Liver (tissue), 9 donors: Measurements from ENCODE around the gene IPO8. TPM values are rescaled to one million over a fixed set of nuclear protein-coding genes. Genes with fewer than 3 reads are reported as not detected.

Source experiments
- DNase-seq: peaks from one replicate; pipeline ENCODE4 v3.0.0-alpha.2; 2017; ENCODE audit warnings: low spot score
- H3K27ac ChIP-seq, 2 donors: one replicate each; pipeline ENCODE4 v1.7.0; 2013; ENCODE audit warnings: inconsistent platforms in 2 of 2, low read length in 2 of 2, control low read depth in 1 of 2, low read depth in 1 of 2, mild to moderate bottlenecking in 1 of 2
- H3K27me3 ChIP-seq, 4 donors: one replicate each; pipeline versions ENCODE4 v1.6.1 to v1.7.0; 2013; ENCODE audit warnings: low read length in 3 of 4, inconsistent platforms in 1 of 4, mild to moderate bottlenecking in 1 of 4, moderate library complexity in 1 of 4; ENCODE audit not compliant: control insufficient read depth in 4 of 4, insufficient read depth in 4 of 4
- H3K36me3 ChIP-seq, 4 donors: one replicate each; pipeline versions ENCODE4 v1.6.1 to v1.7.0; 2013; ENCODE audit warnings: low read length in 3 of 4, mild to moderate bottlenecking in 3 of 4, low read depth in 1 of 4, moderate library complexity in 1 of 4; ENCODE audit not compliant: control insufficient read depth in 4 of 4, insufficient read depth in 3 of 4
- H3K4me1 ChIP-seq, 4 donors: one replicate each; pipeline versions ENCODE4 v1.6.1 to v1.7.0; 2013; ENCODE audit warnings: low read length in 3 of 4, mild to moderate bottlenecking in 3 of 4, moderate library complexity in 1 of 4; ENCODE audit not compliant: control insufficient read depth in 4 of 4, insufficient read depth in 4 of 4
- H3K4me3 ChIP-seq, 3 donors: one replicate each; pipeline versions ENCODE4 v1.6.1 to v1.7.0; 2013; ENCODE audit warnings: low read length in 3 of 3, control low read depth in 1 of 3, low read depth in 1 of 3, mild to moderate bottlenecking in 1 of 3
- H3K9ac ChIP-seq, 2 donors: one replicate each; pipeline ENCODE4 v1.7.0; 2013; ENCODE audit warnings: low read length in 2 of 2, mild to moderate bottlenecking in 2 of 2, moderate library complexity in 2 of 2, control low read depth in 1 of 2, low read depth in 1 of 2
- H3K9me3 ChIP-seq, 4 donors: one replicate each; pipeline versions ENCODE4 v1.6.1 to v1.7.0; 2013; ENCODE audit warnings: low read length in 3 of 4; ENCODE audit not compliant: control insufficient read depth in 4 of 4
- ATF3 ChIP-seq: IDR thresholded peaks from 2 replicates; pipeline ENCODE4 v1.6.1; 2016; ENCODE audit warnings: antibody characterized with exemption
- EGR1 ChIP-seq, 2 donors: IDR thresholded peaks; 2 replicates each; pipeline ENCODE4 v1.6.1; 2016 to 2018; ENCODE audit warnings: antibody characterized with exemption in 2 of 2, low read depth in 2 of 2
- FOXA1 ChIP-seq: IDR thresholded peaks from 2 replicates; pipeline ENCODE4 v1.6.1; 2016; ENCODE audit warnings: antibody characterized with exemption
- FOXA2 ChIP-seq: IDR thresholded peaks from 2 replicates; pipeline ENCODE4 v1.6.1; 2016; ENCODE audit warnings: antibody characterized with exemption
- GABPA ChIP-seq, 2 donors: IDR thresholded peaks in 1 of 2; conservative IDR thresholded peaks in 1 of 2; 2 replicates each; pipeline ENCODE4 v1.6.1; 2016; ENCODE audit warnings: antibody characterized with exemption in 2 of 2, mild to moderate bottlenecking in 1 of 2, moderate library complexity in 1 of 2
- HNF4A ChIP-seq, 2 donors: conservative IDR thresholded peaks; 2 replicates each; pipeline ENCODE4 v1.6.1; 2016; ENCODE audit warnings: antibody characterized with exemption in 2 of 2, mild to moderate bottlenecking in 2 of 2
- HNF4G ChIP-seq: IDR thresholded peaks from 2 replicates; pipeline ENCODE4 v1.6.1; 2016; ENCODE audit warnings: antibody characterized with exemption
- JUND ChIP-seq, 2 donors: IDR thresholded peaks; 2 replicates each; pipeline ENCODE4 v1.6.1; 2016; ENCODE audit warnings: antibody characterized with exemption in 2 of 2
- NR2F2 ChIP-seq: IDR thresholded peaks from 2 replicates; pipeline ENCODE4 v1.6.1; 2016; ENCODE audit warnings: antibody characterized with exemption
- RAD21 ChIP-seq, 2 donors: IDR thresholded peaks; 2 replicates each; pipeline ENCODE4 v1.6.1; 2016; ENCODE audit warnings: antibody characterized with exemption in 2 of 2, mild to moderate bottlenecking in 2 of 2
- RXRA ChIP-seq, 2 donors: IDR thresholded peaks; 2 replicates each; pipeline ENCODE4 v1.6.1; 2017 to 2018; ENCODE audit warnings: antibody characterized with exemption in 2 of 2, mild to moderate bottlenecking in 1 of 2
- SP1 ChIP-seq: IDR thresholded peaks from 2 replicates; pipeline ENCODE4 v1.6.1; 2018; ENCODE audit warnings: antibody characterized with exemption, mild to moderate bottlenecking
- TAF1 ChIP-seq: conservative IDR thresholded peaks from 2 replicates; pipeline ENCODE4 v1.6.1; 2016; ENCODE audit warnings: antibody characterized with exemption, mild to moderate bottlenecking
- YY1 ChIP-seq: IDR thresholded peaks from 2 replicates; pipeline ENCODE4 v1.6.1; 2016; ENCODE audit warnings: antibody characterized with exemption, mild to moderate bottlenecking
- WGBS: extraction: QIAGEN DNeasy Blood & Tissue Kit; methylation state at CpG from one replicate; pipeline ENCODE4 v1.1.7; 2013; 5-methylcytosine and 5-hydroxymethylcytosine counted together
- polyA plus RNA-seq, 2 donors: library from polyadenylated mRNA; stranded (reverse) in 1 of 2; unstranded in 1 of 2; fragments of 200-250 nt in 1 of 2; fragments of >200 nt in 1 of 2; fragmentation: Nextera tagmentation in 1 of 2; extraction: Ambion mirVana in 1 of 2; gene quantifications; one replicate each; pipeline versions ENCODE4 v1.2.1 to v1.2.3, GENCODE V29; 2013 to 2015
- total RNA-seq, 2 donors: library from RNA; depleted of rRNA; stranded (reverse); fragments of >200 nt; gene quantifications; one replicate each; pipeline ENCODE4 v1.2.3, GENCODE V29; 2014
- TF ChIP-seq, protein P1 (sequence below): IDR thresholded peaks from 2 replicates; pipeline ENCODE4 v1.6.1; 2016; ENCODE audit warnings: antibody characterized with exemption
- TF ChIP-seq, protein P2 (sequence below): IDR thresholded peaks from 2 replicates; pipeline ENCODE4 v1.6.1; 2016; ENCODE audit warnings: antibody characterized with exemption
- TF ChIP-seq, protein P3 (sequence below): IDR thresholded peaks from 2 replicates; pipeline ENCODE4 v1.6.1; 2016; ENCODE audit warnings: antibody characterized with exemption, mild to moderate bottlenecking
- TF ChIP-seq, protein P4 (sequence below): fragments of 150-350 bp; IDR thresholded peaks from 2 replicates; pipeline ENCODE4 v1.5.1; 2017; ENCODE audit warnings: improper control_type of control experiment, low read depth, low read length; ENCODE audit not compliant: missing input control
- donor health status: healthy.
- donor health status: healthy.
- donor health status: healthy.
- donor health status: healthy.
- donor health status: healthy.

IPO8 gene
- total and polyA plus RNA-seq, 4 donors, result 8.0 to 33.0 (median 18.4) TPM

DNA sequence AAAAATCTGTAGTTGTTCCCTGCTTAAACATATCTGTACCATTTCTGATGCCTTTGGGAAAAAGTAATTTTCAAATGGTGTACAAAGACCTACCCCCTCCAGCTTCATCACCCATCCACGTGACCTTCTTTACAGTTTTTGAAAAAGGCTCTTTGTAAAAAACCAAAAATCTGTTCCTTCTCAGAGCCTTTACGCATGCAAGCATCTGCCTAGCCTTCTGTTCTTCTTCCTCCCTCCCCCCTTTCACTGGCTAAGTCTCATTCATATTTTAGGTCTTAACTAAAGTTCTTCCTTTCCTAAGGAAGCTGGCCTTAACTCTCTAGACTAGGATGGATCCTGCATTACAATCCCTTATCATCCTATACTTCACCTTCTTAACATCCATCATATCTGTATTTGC, 48.7 kb upstream of the IPO8 start:
- Histone ChIP-seq H3K9me3 (no peaks in the 10 kb centered on the region), H3K9ac (no peak overlapping the region), H3K27ac (no peak overlapping the region), H3K36me3 (peaks cover 0 to 7% (median under 1%) of the 10 kb centered on the region in 4 donors), H3K27me3 (no peaks in the 10 kb centered on the region), H3K4me3 (no peak overlapping the region), H3K4me1 (no peaks in the 10 kb centered on the region)
- over 99% methylated on average over 2 of the region's 2 CpGs for WGBS
- TF ChIP-seq HNF4G, result no peak
- no peak for TF ChIP-seq ATF3
- TF ChIP-seq YY1, result no peak
- DNase-seq, result no peak

GRCh38 chr12:30740274-30740673, 44.6 kb upstream of the IPO8 start:
- H3K9me3 ChIP-seq, result no peaks in the 10 kb centered on the region

More at GRCh38 chr12:30740274-30740673, 44.6 kb upstream of the IPO8 start:
- TF ChIP-seq, protein P1, sequence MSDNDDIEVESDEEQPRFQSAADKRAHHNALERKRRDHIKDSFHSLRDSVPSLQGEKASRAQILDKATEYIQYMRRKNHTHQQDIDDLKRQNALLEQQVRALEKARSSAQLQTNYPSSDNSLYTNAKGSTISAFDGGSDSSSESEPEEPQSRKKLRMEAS, result no peak
- TF ChIP-seq FOXA2 (no peak), HNF4A (conservative IDR thresholded peaks at IDR 0.05) (no peak), RXRA (IDR thresholded peaks at IDR 0.05) (no peak), RAD21 (IDR thresholded peaks at IDR 0.05) (no peak), HNF4G (no peak), SP1 (no peak), GABPA (IDR thresholded peaks at IDR 0.05 in 1 of 2, conservative IDR thresholded peaks at IDR 0.05 in 1 of 2) (no peak), TAF1 (no peak), ATF3 (no peak), YY1 (no peak), JUND (IDR thresholded peaks at IDR 0.05) (no peak), FOXA1 (no peak), NR2F2 (no peak), EGR1 (IDR thresholded peaks at IDR 0.05; ENCODE audit: low read depth in 2 of 2) (no peak)
- TF ChIP-seq, protein P2, sequence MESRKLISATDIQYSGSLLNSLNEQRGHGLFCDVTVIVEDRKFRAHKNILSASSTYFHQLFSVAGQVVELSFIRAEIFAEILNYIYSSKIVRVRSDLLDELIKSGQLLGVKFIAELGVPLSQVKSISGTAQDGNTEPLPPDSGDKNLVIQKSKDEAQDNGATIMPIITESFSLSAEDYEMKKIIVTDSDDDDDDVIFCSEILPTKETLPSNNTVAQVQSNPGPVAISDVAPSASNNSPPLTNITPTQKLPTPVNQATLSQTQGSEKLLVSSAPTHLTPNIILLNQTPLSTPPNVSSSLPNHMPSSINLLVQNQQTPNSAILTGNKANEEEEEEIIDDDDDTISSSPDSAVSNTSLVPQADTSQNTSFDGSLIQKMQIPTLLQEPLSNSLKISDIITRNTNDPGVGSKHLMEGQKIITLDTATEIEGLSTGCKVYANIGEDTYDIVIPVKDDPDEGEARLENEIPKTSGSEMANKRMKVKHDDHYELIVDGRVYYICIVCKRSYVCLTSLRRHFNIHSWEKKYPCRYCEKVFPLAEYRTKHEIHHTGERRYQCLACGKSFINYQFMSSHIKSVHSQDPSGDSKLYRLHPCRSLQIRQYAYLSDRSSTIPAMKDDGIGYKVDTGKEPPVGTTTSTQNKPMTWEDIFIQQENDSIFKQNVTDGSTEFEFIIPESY, result no peak
- TF ChIP-seq, protein P3, sequence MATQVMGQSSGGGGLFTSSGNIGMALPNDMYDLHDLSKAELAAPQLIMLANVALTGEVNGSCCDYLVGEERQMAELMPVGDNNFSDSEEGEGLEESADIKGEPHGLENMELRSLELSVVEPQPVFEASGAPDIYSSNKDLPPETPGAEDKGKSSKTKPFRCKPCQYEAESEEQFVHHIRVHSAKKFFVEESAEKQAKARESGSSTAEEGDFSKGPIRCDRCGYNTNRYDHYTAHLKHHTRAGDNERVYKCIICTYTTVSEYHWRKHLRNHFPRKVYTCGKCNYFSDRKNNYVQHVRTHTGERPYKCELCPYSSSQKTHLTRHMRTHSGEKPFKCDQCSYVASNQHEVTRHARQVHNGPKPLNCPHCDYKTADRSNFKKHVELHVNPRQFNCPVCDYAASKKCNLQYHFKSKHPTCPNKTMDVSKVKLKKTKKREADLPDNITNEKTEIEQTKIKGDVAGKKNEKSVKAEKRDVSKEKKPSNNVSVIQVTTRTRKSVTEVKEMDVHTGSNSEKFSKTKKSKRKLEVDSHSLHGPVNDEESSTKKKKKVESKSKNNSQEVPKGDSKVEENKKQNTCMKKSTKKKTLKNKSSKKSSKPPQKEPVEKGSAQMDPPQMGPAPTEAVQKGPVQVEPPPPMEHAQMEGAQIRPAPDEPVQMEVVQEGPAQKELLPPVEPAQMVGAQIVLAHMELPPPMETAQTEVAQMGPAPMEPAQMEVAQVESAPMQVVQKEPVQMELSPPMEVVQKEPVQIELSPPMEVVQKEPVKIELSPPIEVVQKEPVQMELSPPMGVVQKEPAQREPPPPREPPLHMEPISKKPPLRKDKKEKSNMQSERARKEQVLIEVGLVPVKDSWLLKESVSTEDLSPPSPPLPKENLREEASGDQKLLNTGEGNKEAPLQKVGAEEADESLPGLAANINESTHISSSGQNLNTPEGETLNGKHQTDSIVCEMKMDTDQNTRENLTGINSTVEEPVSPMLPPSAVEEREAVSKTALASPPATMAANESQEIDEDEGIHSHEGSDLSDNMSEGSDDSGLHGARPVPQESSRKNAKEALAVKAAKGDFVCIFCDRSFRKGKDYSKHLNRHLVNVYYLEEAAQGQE, result no peak
- TF ChIP-seq, protein P4, sequence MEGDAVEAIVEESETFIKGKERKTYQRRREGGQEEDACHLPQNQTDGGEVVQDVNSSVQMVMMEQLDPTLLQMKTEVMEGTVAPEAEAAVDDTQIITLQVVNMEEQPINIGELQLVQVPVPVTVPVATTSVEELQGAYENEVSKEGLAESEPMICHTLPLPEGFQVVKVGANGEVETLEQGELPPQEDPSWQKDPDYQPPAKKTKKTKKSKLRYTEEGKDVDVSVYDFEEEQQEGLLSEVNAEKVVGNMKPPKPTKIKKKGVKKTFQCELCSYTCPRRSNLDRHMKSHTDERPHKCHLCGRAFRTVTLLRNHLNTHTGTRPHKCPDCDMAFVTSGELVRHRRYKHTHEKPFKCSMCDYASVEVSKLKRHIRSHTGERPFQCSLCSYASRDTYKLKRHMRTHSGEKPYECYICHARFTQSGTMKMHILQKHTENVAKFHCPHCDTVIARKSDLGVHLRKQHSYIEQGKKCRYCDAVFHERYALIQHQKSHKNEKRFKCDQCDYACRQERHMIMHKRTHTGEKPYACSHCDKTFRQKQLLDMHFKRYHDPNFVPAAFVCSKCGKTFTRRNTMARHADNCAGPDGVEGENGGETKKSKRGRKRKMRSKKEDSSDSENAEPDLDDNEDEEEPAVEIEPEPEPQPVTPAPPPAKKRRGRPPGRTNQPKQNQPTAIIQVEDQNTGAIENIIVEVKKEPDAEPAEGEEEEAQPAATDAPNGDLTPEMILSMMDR, result no peak
- Histone ChIP-seq H3K27me3 (no peaks in the 10 kb centered on the region), H3K36me3 (peaks cover 2 to 6% (median 3%) of the 10 kb centered on the region in 4 donors), H3K4me3 (no peak overlapping the region), H3K4me1 (peaks cover 0 to 1% (median 0%) of the 10 kb centered on the region in 4 donors), H3K27ac (no peak overlapping the region), H3K9ac (no peak overlapping the region)
- no peak for DNase-seq
